ENCODE results near the gene PTGFR.

Gene PTGFR

GRCh38 chr1:78554840-78555239, 64.1 kb downstream of the PTGFR start:
- no peaks in the 10 kb centered on the region for H3K27me3 ChIP-seq (ENCODE audit: low read depth, low read length)
- no peaks in the 10 kb centered on the region for H3K9me3 ChIP-seq (ENCODE audit: insufficient read depth, low read length)
- H2AFZ ChIP-seq (ENCODE audit: low read depth, low read length): no peak overlapping the region
- H3K27ac ChIP-seq (ENCODE audit: low read length): no peak overlapping the region
- TF ChIP-seq EZH2phosphoT487 (IDR thresholded peaks at IDR 0.05; ENCODE audit: low read depth): no peak
- TF ChIP-seq CTCF (IDR thresholded peaks at IDR 0.05; ENCODE audit: low read depth, low read length): no peak
- no peak overlapping the region for H3K4me3 ChIP-seq (ENCODE audit: low read length)
- H3K9ac ChIP-seq (ENCODE audit: low read length): no peak overlapping the region
- H3K4me2 ChIP-seq (ENCODE audit: low read length): no peak overlapping the region
- no peaks in the 10 kb centered on the region for H3K36me3 ChIP-seq (replicated peaks; ENCODE audit: low read depth, low read length)
- H3K4me1 ChIP-seq (ENCODE audit: low read length): peaks cover 8% of the 10 kb centered on the region
- no peaks in the 10 kb centered on the region for H4K20me1 ChIP-seq (ENCODE audit: insufficient read depth, low read length)
- H3K79me2 ChIP-seq (ENCODE audit: low read length): no peaks in the 10 kb centered on the region

- H2AFZ ChIP-seq (ENCODE audit: low read depth, low read length): no peak overlapping the region
- no peak overlapping the region for H3K27ac ChIP-seq (ENCODE audit: low read length)
- H3K4me3 ChIP-seq (ENCODE audit: low read length): no peak overlapping the region
- H4K20me1 ChIP-seq (ENCODE audit: insufficient read depth, low read length): no peaks in the 10 kb centered on the region
- no peaks in the 10 kb centered on the region for H3K27me3 ChIP-seq (ENCODE audit: low read depth, low read length)
- no peaks in the 10 kb centered on the region for H3K9me3 ChIP-seq (ENCODE audit: insufficient read depth, low read length)
- no peak for TF ChIP-seq EZH2phosphoT487 (IDR thresholded peaks at IDR 0.05; ENCODE audit: low read depth)
- H3K4me1 ChIP-seq (ENCODE audit: low read length): peaks cover 15% of the 10 kb centered on the region
- no peak overlapping the region for H3K9ac ChIP-seq (ENCODE audit: low read length)
- H3K36me3 ChIP-seq (replicated peaks; ENCODE audit: low read depth, low read length): no peaks in the 10 kb centered on the region
- H3K79me2 ChIP-seq (ENCODE audit: low read length): no peaks in the 10 kb centered on the region
- no peak overlapping the region for H3K4me2 ChIP-seq (ENCODE audit: low read length)
These were observed 68.9 kb downstream of the PTGFR start for GRCh38 chr1:78559680-78560079.

- no peak overlapping the region for H3K4me3 ChIP-seq (ENCODE audit: low read length)
- H3K9ac ChIP-seq (ENCODE audit: low read length): no peak overlapping the region
- no peaks in the 10 kb centered on the region for H3K36me3 ChIP-seq (replicated peaks; ENCODE audit: low read depth, low read length)
- H3K4me1 ChIP-seq (ENCODE audit: low read length): peaks cover 15% of the 10 kb centered on the region
- TF ChIP-seq EZH2phosphoT487 (IDR thresholded peaks at IDR 0.05; ENCODE audit: low read depth) (no peak), CTCF (IDR thresholded peaks at IDR 0.05; ENCODE audit: low read depth, low read length) (no peak)
- H3K9me3 ChIP-seq (ENCODE audit: insufficient read depth, low read length): no peaks in the 10 kb centered on the region
- H3K27ac ChIP-seq (ENCODE audit: low read length): no peak overlapping the region
- H2AFZ ChIP-seq (ENCODE audit: low read depth, low read length): no peak overlapping the region
- H3K4me2 ChIP-seq (ENCODE audit: low read length): no peak overlapping the region
- H3K79me2 ChIP-seq (ENCODE audit: low read length): no peaks in the 10 kb centered on the region
- H4K20me1 ChIP-seq (ENCODE audit: insufficient read depth, low read length): no peaks in the 10 kb centered on the region
- H3K27me3 ChIP-seq (ENCODE audit: low read depth, low read length): no peaks in the 10 kb centered on the region
These were observed 70.0 kb downstream of the PTGFR start for GRCh38 chr1:78560811-78561210.

DNA sequence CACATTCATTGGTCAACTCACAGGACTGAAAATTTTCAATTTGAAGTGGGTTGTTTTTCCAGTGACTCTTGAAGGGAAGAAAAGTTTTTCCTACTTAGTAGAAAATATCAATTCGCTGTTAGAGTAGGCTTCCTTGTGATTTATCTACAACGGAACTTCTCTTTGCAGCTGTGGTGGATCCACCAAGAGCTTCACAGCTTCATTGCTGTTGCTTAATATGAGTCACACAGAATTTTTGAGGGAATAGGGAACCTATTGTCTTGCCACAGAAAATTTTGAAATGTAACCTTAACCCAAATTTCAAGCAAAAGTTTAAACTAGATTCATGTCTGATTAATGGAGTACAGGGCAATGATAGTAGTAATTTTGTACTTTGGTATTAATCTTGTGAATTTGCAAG, 71.1 kb downstream of the PTGFR start:
- H3K4me3 ChIP-seq (ENCODE audit: low read length): no peak overlapping the region
- no peak overlapping the region for H3K27ac ChIP-seq (ENCODE audit: low read length)
- TF ChIP-seq EZH2phosphoT487 (IDR thresholded peaks at IDR 0.05; ENCODE audit: low read depth) (no peak), CTCF (IDR thresholded peaks at IDR 0.05; ENCODE audit: low read depth, low read length) (no peak)
- no peaks in the 10 kb centered on the region for H3K36me3 ChIP-seq (replicated peaks; ENCODE audit: low read depth, low read length)
- H3K9ac ChIP-seq (ENCODE audit: low read length): no peak overlapping the region
- H3K9me3 ChIP-seq (ENCODE audit: insufficient read depth, low read length): no peaks in the 10 kb centered on the region
- peaks cover 15% of the 10 kb centered on the region for H3K4me1 ChIP-seq (ENCODE audit: low read length)
- H3K4me2 ChIP-seq (ENCODE audit: low read length): peak overlapping the region; percentile 20; the same call in 1 of the 2 replicates
- no peaks in the 10 kb centered on the region for H3K27me3 ChIP-seq (ENCODE audit: low read depth, low read length)
- H2AFZ ChIP-seq (ENCODE audit: low read depth, low read length): no peak overlapping the region
- H3K79me2 ChIP-seq (ENCODE audit: low read length): no peaks in the 10 kb centered on the region
- no peaks in the 10 kb centered on the region for H4K20me1 ChIP-seq (ENCODE audit: insufficient read depth, low read length)

GRCh38 chr1:78565393-78565792, 74.6 kb downstream of the PTGFR start:
- no peak overlapping the region for H3K27ac ChIP-seq (ENCODE audit: low read length)
- no peak for TF ChIP-seq CTCF (IDR thresholded peaks at IDR 0.05; ENCODE audit: low read depth, low read length)
- no peak for TF ChIP-seq EZH2phosphoT487 (IDR thresholded peaks at IDR 0.05; ENCODE audit: low read depth)
- no peak overlapping the region for H3K4me3 ChIP-seq (ENCODE audit: low read length)
- no peaks in the 10 kb centered on the region for H3K36me3 ChIP-seq (replicated peaks; ENCODE audit: low read depth, low read length)
- peaks cover 8% of the 10 kb centered on the region for H3K4me1 ChIP-seq (ENCODE audit: low read length)
- H3K4me2 ChIP-seq (ENCODE audit: low read length): no peak overlapping the region
- no peak overlapping the region for H3K9ac ChIP-seq (ENCODE audit: low read length)
- H4K20me1 ChIP-seq (ENCODE audit: insufficient read depth, low read length): no peaks in the 10 kb centered on the region
- H2AFZ ChIP-seq (ENCODE audit: low read depth, low read length): no peak overlapping the region
- no peaks in the 10 kb centered on the region for H3K9me3 ChIP-seq (ENCODE audit: insufficient read depth, low read length)
- no peaks in the 10 kb centered on the region for H3K79me2 ChIP-seq (ENCODE audit: low read length)
- H3K27me3 ChIP-seq (ENCODE audit: low read depth, low read length): no peaks in the 10 kb centered on the region
